Cardiac fibroblast (primary cell): Measurements from ENCODE around the gene BCL2L2.
A peak's percentile ranks its signal among the peaks of the same experiment; 100 is the strongest.

Experiments used
- DNase-seq, 2 donors: peaks; one replicate each; pipeline versions ENCODE4 v3.0.0 to v3.0.0-alpha.2; 2010; ENCODE audit warnings: low read depth in 2 of 2
- H3K4me3 ChIP-seq, 2 donors: replicated peaks in 1 of 2; 1 replicate in 1 of 2; 2 replicates in 1 of 2; pipeline ENCODE4 v1.5.1; 2011; ENCODE audit warnings: low read depth in 2 of 2, low read length in 2 of 2, mild to moderate bottlenecking in 2 of 2, moderate library complexity in 1 of 2
- CTCF ChIP-seq: IDR thresholded peaks from one replicate; pipeline ENCODE4 v1.5.1; 2011; ENCODE audit warnings: low read depth, mild to moderate bottlenecking, low read length, inconsistent platforms

The BCL2L2 gene

GRCh38 chr14:23301288-23301968, 5.2 kb upstream of the BCL2L2 start:
- peak overlapping the region; percentile 55 to 69 for H3K4me3 ChIP-seq
- TF ChIP-seq CTCF: peak; percentile 59
- DNase-seq: peak; percentile 98 to 99

GRCh38 chr14:23301969-23302289, 4.7 kb upstream of the BCL2L2 start:
- H3K4me3 ChIP-seq: peak overlapping the region; percentile 53 to 69
- no peak for TF ChIP-seq CTCF
- no peak for DNase-seq

GRCh38 chr14:23302290-23303225, 4.1 kb upstream of the BCL2L2 start, which contains the start of gene PPP1R3E:
TSS of gene PPP1R3E (minus strand) at chr14:23302859. CDS start at chr14:23302576, 283 bp downstream.
- DNase-seq: peak; percentile 58 to 59

GRCh38 chr14:23307146-23307530, 505 bp downstream of the BCL2L2 start:
- TF ChIP-seq CTCF: no peak
- peak overlapping the region; percentile 84 to 90 for H3K4me3 ChIP-seq

More at GRCh38 chr14:23302290-23303225, 4.1 kb upstream of the BCL2L2 start, which contains the start of gene PPP1R3E:
- peak within 1 kb of the TSS; percentile 53 to 69 for H3K4me3 ChIP-seq
- no peak for TF ChIP-seq CTCF

GRCh38 chr14:23307687-23308644, 1.3 kb downstream of the BCL2L2 start:
- TF ChIP-seq CTCF: no peak
- peak in 1 of 2 donors; percentile 35 for DNase-seq
- peak overlapping the region; percentile 84 to 90 for H3K4me3 ChIP-seq

More at GRCh38 chr14:23307146-23307530, 505 bp downstream of the BCL2L2 start:
- no peak for DNase-seq

- no peak for DNase-seq
- no peak for TF ChIP-seq CTCF
- peak overlapping the region in 1 of 2 donors; percentile 90 for H3K4me3 ChIP-seq
These were observed 2.2 kb downstream of the BCL2L2 start for GRCh38 chr14:23308721-23309445.
